HL-60 (cell line): ENCODE data around the gene AHR.

ENCODE experiments used
- DNase-seq, 2 experiments: peaks; one replicate each; pipeline ENCODE4 v3.0.0-alpha.2; 2010 to 2020; ENCODE audit warnings: low read depth in 1 of 2, low spot score in 1 of 2
- H3K27ac ChIP-seq: fragments of 250-450 bp; sonication (Bioruptor Pico); replicated peaks from 2 replicates; pipeline ENCODE4 v1.5.1; 2020; ENCODE audit warnings: mild to moderate bottlenecking, moderate library complexity
- H3K27me3 ChIP-seq: fragments of 250-450 bp; sonication (Bioruptor Pico); 2 replicates; pipeline ENCODE4 v1.5.1; 2021; ENCODE audit warnings: mild to moderate bottlenecking, moderate library complexity; ENCODE audit not compliant: insufficient read depth, poor library complexity, severe bottlenecking
- H3K4me3 ChIP-seq: replicated peaks from 2 replicates; pipeline ENCODE4 v1.5.1; 2011; ENCODE audit warnings: mild to moderate bottlenecking, control low read depth, low read length; ENCODE audit not compliant: insufficient read depth
- CTCF ChIP-seq: IDR thresholded peaks from one replicate; pipeline ENCODE4 v1.5.1; 2011; ENCODE audit warnings: low read length, control low read depth, inconsistent platforms; ENCODE audit not compliant: insufficient read depth
- GABPA ChIP-seq: IDR thresholded peaks from 2 replicates; pipeline ENCODE4 v1.6.1; 2012; ENCODE audit warnings: low read depth
- POLR2AphosphoS5 ChIP-seq: IDR thresholded peaks from 2 replicates; pipeline ENCODE4 v1.6.1; 2012; ENCODE audit warnings: low read depth
- REST ChIP-seq: IDR thresholded peaks from 2 replicates; pipeline ENCODE4 v1.6.1; 2012; ENCODE audit warnings: low read depth; ENCODE audit not compliant: insufficient replicate concordance
- SPI1 ChIP-seq: IDR thresholded peaks from 2 replicates; pipeline ENCODE4 v1.6.1; 2012; ENCODE audit warnings: low read depth, mild to moderate bottlenecking, borderline replicate concordance

Gene AHR

GRCh38 chr7:17371671-17372524 lies 73.4 kb downstream of the AHR start:
- TF ChIP-seq GABPA (no peak), REST (no peak)
- Histone ChIP-seq H3K27ac (no peak overlapping the region; the same call in 1 of the 2 replicates), H3K4me3 (no peak overlapping the region), H3K27me3 (no peaks in the 10 kb centered on the region)
- DNase-seq, result no peak

GRCh38 chr7:17374157-17374556 lies 75.7 kb downstream of the AHR start:
- Histone ChIP-seq H3K27me3 (no peaks in the 10 kb centered on the region), H3K27ac (no peak overlapping the region), H3K4me3 (no peak overlapping the region)
- TF ChIP-seq REST (no peak), SPI1 (no peak)
- DNase-seq, result no peak

GRCh38 chr7:17374654-17375053 lies 76.2 kb downstream of the AHR start:
- H3K4me3 ChIP-seq, result no peak overlapping the region
- H3K27me3 ChIP-seq, result no peaks in the 10 kb centered on the region
- H3K27ac ChIP-seq, result no peak overlapping the region
- TF ChIP-seq REST (no peak), POLR2AphosphoS5 (no peak), GABPA (no peak), CTCF (no peak), SPI1 (no peak)
- DNase-seq, result no peak

- Histone ChIP-seq H3K27ac (no peak overlapping the region), H3K4me3 (no peak overlapping the region), H3K27me3 (no peaks in the 10 kb centered on the region)
- TF ChIP-seq CTCF, result no peak
- TF ChIP-seq SPI1, result no peak
- TF ChIP-seq REST, result no peak
- TF ChIP-seq POLR2AphosphoS5, result no peak
- TF ChIP-seq GABPA, result no peak
- DNase-seq, result no peak
These were observed 78.1 kb downstream of the AHR start for GRCh38 chr7:17376595-17376994.
